PC-9 (cell line): ENCODE data around the gene RCSD1. TPM values are rescaled to one million over a fixed set of nuclear protein-coding genes. Genes with fewer than 3 reads are reported as not detected.

Experiments
- BruUV-seq: library from RNA; stranded (reverse); fragments of 400-500 nt; replicated peaks from 2 replicates; lab custom pipeline; 2021; lab: Mats Ljungman, UMichigan
- CTCF ChIA-PET: fragments of 300-600 bp; sonication (Branson Sonifier 250); formaldehyde crosslinking; loops from one replicate; lab custom pipeline; 2022; ENCODE audit warnings: antibody characterized with exemption; lab: Charles Lee
- POLR2A ChIA-PET: fragments of 300-600 bp; sonication (Branson Sonifier 250); formaldehyde crosslinking; loops from one replicate; lab custom pipeline; 2022; ENCODE audit warnings: antibody characterized with exemption; ENCODE audit not compliant: unreplicated experiment; lab: Charles Lee
- DNase-seq, 2 experiments: peaks; one replicate each; pipeline versions ENCODE4 v3.0.0 to v3.0.0-alpha.2; 2015 to 2022; ENCODE audit warnings: mixed read lengths in 1 of 2
- H2AFZ ChIP-seq: fragments of 200-600 bp; sonication (generic); 2 replicates; pipeline ENCODE4 v1.8.1; 2017; ENCODE audit warnings: antibody characterized with exemption
- H3F3A ChIP-seq: fragments of 200-600 bp; sonication (generic); 2 replicates; pipeline ENCODE4 v1.8.1; 2017; ENCODE audit warnings: antibody characterized with exemption, mild to moderate bottlenecking, low read depth; ENCODE audit not compliant: insufficient read depth
- H3K27ac ChIP-seq: fragments of 200-600 bp; sonication (generic); 2 replicates; pipeline ENCODE4 v1.6.1; 2016; ENCODE audit warnings: mixed run types
- H3K27me3 ChIP-seq: fragments of 200-600 bp; sonication (generic); 2 replicates; pipeline ENCODE4 v1.6.1; 2016; ENCODE audit warnings: low read depth, mixed run types; ENCODE audit not compliant: insufficient read depth
- H3K36me3 ChIP-seq: fragments of 200-600 bp; sonication (generic); 2 replicates; pipeline ENCODE4 v1.6.1; 2016; ENCODE audit warnings: low read depth, mixed run types
- H3K4me1 ChIP-seq: fragments of 200-600 bp; sonication (generic); replicated peaks from 2 replicates; pipeline ENCODE4 v1.6.1; 2016; ENCODE audit warnings: mixed run types; ENCODE audit not compliant: insufficient read depth
- H3K4me2 ChIP-seq: fragments of 200-600 bp; sonication (generic); 2 replicates; pipeline ENCODE4 v1.6.1; 2017; ENCODE audit warnings: mixed run types
- H3K4me3 ChIP-seq: fragments of 200-600 bp; sonication (generic); 2 replicates; pipeline ENCODE4 v1.6.1; 2016; ENCODE audit warnings: mixed run types
- H3K79me2 ChIP-seq: fragments of 200-600 bp; sonication (generic); 2 replicates; pipeline ENCODE4 v1.6.1; 2017; ENCODE audit warnings: low read depth, mixed run types
- H3K9me2 ChIP-seq: fragments of 200-600 bp; sonication (generic); 2 replicates; pipeline ENCODE4 v1.8.1; 2017; ENCODE audit warnings: mild to moderate bottlenecking; ENCODE audit not compliant: insufficient read depth
- H3K9me3 ChIP-seq: fragments of 200-600 bp; sonication (generic); 2 replicates; pipeline ENCODE4 v1.8.1; 2016; ENCODE audit warnings: low read depth; ENCODE audit not compliant: insufficient read depth
- H4K20me1 ChIP-seq: fragments of 200-600 bp; sonication (generic); 2 replicates; pipeline ENCODE4 v1.8.1; 2017; ENCODE audit not compliant: insufficient read depth
- CTCF ChIP-seq: fragments of 200-600 bp; sonication (generic); conservative IDR thresholded peaks from 2 replicates; pipeline ENCODE4 v1.6.1; 2017; ENCODE audit warnings: mixed run types, antibody characterized with exemption, mild to moderate bottlenecking, moderate library complexity
- EZH2 ChIP-seq: fragments of 200-600 bp; sonication (generic); IDR thresholded peaks from 2 replicates; pipeline ENCODE4 v1.8.0; 2017; ENCODE audit warnings: antibody characterized with exemption, low read depth
- intact Hi-C: fragments of 100-400 bp; cut with micrococcal nuclease; formaldehyde crosslinking; loops from one replicate; pipeline ENCODE4 v1.10.0; 2022; ENCODE audit not compliant: unreplicated experiment
- total RNA-seq: library from RNA; stranded (reverse); gene quantifications from 2 replicates; pipeline ENCODE4 v1.2.3, GENCODE V29; 2021

Gene RCSD1
- total RNA-seq, 1 experiment from 2014 or later, result not detected

DNA sequence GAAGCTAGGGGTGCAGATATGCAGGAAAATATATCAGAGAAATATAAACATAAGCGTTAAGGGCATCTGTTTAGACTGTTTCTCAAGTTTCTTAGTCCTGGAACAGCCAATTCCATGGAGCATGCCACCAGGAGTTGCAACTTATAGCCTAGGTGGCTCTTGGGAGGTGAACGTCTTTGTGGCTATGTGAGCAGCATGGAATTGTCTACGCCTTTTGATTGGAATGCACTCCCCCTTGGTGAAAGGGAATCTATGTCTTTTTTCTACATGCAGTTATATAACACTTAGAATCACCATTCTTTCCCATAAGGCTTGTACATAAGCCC is 12.4 kb downstream of the RCSD1 start:
- H3K4me3 ChIP-seq, result no peak overlapping the region
- ChIA-PET POLR2A (no interaction called here), CTCF (no interaction called here)
- no peak for TF ChIP-seq EZH2
- TF ChIP-seq CTCF, result no peak
- no peaks in the 10 kb centered on the region for H3K79me2 ChIP-seq
- no peak overlapping the region for H3K27ac ChIP-seq
- no peaks in the 10 kb centered on the region for H3F3A ChIP-seq
- no peak overlapping the region for H3K4me2 ChIP-seq
- H3K9me3 ChIP-seq, result no peaks in the 10 kb centered on the region
- intact Hi-C loops, result no loop called here
- no peaks in the 10 kb centered on the region for H4K20me1 ChIP-seq
- DNase-seq, result no peak
- no peaks in the 10 kb centered on the region for H3K4me1 ChIP-seq
- peaks cover 47% of the 10 kb centered on the region for H3K27me3 ChIP-seq
- no peaks in the 10 kb centered on the region for H3K36me3 ChIP-seq
- no peaks in the 10 kb centered on the region for H3K9me2 ChIP-seq
- no peak overlapping the region for H2AFZ ChIP-seq
- no TSS peak for BruUV-seq

DNA sequence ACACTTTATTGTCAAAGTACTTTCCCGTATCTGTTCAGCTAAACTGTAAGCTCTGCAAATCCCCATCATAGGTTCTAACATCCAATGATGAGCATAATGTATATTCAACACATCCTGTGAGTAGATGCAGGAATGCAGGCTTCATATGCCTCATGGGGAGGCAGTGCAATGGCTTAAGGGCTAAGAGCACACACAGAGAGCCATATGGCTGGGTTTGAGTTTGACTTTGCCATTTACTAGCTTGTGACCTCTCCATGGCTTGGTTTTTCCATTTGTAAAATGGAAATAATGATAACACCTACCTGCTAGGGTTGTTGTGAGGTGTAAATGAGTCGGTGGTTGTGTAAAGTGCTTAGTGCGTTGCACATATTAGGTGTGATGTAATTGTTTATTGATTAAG is 13.4 kb downstream of the RCSD1 start:
- H3K36me3 ChIP-seq, result no peaks in the 10 kb centered on the region
- H3K4me2 ChIP-seq, result no peak overlapping the region
- no TSS peak for BruUV-seq
- H2AFZ ChIP-seq, result no peak overlapping the region
- ChIA-PET POLR2A (no interaction called here), CTCF (no interaction called here)
- H3K27ac ChIP-seq, result no peak overlapping the region
- H3K9me2 ChIP-seq, result no peaks in the 10 kb centered on the region
- intact Hi-C loops, result no loop called here
- no peaks in the 10 kb centered on the region for H3K9me3 ChIP-seq
- DNase-seq, result no peak
- H3K79me2 ChIP-seq, result no peaks in the 10 kb centered on the region
- H3K27me3 ChIP-seq, result peaks cover 43% of the 10 kb centered on the region
- H4K20me1 ChIP-seq, result no peaks in the 10 kb centered on the region
- TF ChIP-seq CTCF, result no peak
- no peaks in the 10 kb centered on the region for H3K4me1 ChIP-seq
- no peaks in the 10 kb centered on the region for H3F3A ChIP-seq
- H3K4me3 ChIP-seq, result no peak overlapping the region

DNA sequence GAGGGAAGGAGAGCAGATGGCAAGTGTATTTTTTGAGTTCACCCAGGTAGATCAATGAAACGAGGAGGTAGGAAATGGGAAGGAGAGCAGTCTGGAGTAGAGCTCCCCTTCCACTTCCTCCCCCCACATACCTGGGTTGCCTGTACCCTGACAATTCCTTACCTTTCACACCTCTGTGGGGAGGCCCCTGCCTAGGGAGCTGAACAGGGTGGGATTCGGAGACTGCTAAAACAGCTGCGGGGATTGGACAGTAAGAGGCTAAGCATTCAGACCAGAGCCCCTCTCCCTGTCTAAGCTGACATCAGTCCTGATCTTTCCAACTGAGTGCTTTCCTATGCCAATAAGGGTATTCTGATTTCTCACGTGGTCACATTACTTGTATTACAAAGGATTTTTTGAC is 14.5 kb downstream of the RCSD1 start:
- Histone ChIP-seq H3K27me3 (peaks cover 43% of the 10 kb centered on the region), H3K4me2 (no peak overlapping the region), H3K9me3 (no peaks in the 10 kb centered on the region), H3K4me3 (no peak overlapping the region), H2AFZ (no peak overlapping the region), H3F3A (no peaks in the 10 kb centered on the region), H3K9me2 (no peaks in the 10 kb centered on the region), H4K20me1 (no peaks in the 10 kb centered on the region), H3K36me3 (no peaks in the 10 kb centered on the region), H3K4me1 (no peaks in the 10 kb centered on the region), H3K79me2 (no peaks in the 10 kb centered on the region), H3K27ac (no peak overlapping the region)
- CTCF ChIA-PET, result no interaction called here
- TF ChIP-seq CTCF (no peak), EZH2 (no peak)
- POLR2A ChIA-PET, result no interaction called here
- intact Hi-C loops, result no loop called here
- no TSS peak for BruUV-seq
- DNase-seq, result no peak
